NCI-H2107 (cell line): ENCODE data around the gene TSC22D1.

Experiments used
- DNase-seq: peaks from one replicate; lab custom pipeline; 2025; lab: John Stamatoyannopoulos, UW

TSC22D1 gene

GRCh38 chr13:44452418-44452817 lies 123.7 kb downstream of the TSC22D1 start:
- no peak for DNase-seq

GRCh38 chr13:44451651-44452050 lies 124.5 kb downstream of the TSC22D1 start:
- DNase-seq: no peak

GRCh38 chr13:44451126-44451525 lies 125.0 kb downstream of the TSC22D1 start:
- DNase-seq: no peak

- no peak for DNase-seq
These were observed 125.9 kb downstream of the TSC22D1 start for GRCh38 chr13:44449999-44450821.

- no peak for DNase-seq
These were observed 127.3 kb downstream of the TSC22D1 start for GRCh38 chr13:44448875-44449274.

GRCh38 chr13:44448373-44448772 lies 127.8 kb downstream of the TSC22D1 start:
- no peak for DNase-seq

GRCh38 chr13:44447783-44448321 lies 128.3 kb downstream of the TSC22D1 start:
- DNase-seq: no peak

- no peak for DNase-seq
These were observed 136.0 kb downstream of the TSC22D1 start for GRCh38 chr13:44440046-44440608.

GRCh38 chr13:44439452-44440024 lies 136.6 kb downstream of the TSC22D1 start:
- DNase-seq: no peak

GRCh38 chr13:44438234-44438579 lies 137.9 kb downstream of the TSC22D1 start:
- DNase-seq: no peak

GRCh38 chr13:44437356-44438233 lies 138.5 kb downstream of the TSC22D1 start:
- DNase-seq: no peak

- peak; percentile 85 for DNase-seq
These were observed 139.4 kb downstream of the TSC22D1 start for GRCh38 chr13:44436589-44437337.

GRCh38 chr13:44435919-44436510 lies 140.1 kb downstream of the TSC22D1 start:
- DNase-seq: no peak

- DNase-seq: peak; percentile 88
These were observed 140.8 kb downstream of the TSC22D1 start for GRCh38 chr13:44435142-44435918.

GRCh38 chr13:44434766-44435141 lies 141.4 kb downstream of the TSC22D1 start:
- DNase-seq: no peak

- DNase-seq: no peak
These were observed 142.0 kb downstream of the TSC22D1 start for GRCh38 chr13:44433863-44434765.

- DNase-seq: no peak
These were observed 143.5 kb downstream of the TSC22D1 start for GRCh38 chr13:44432650-44433049.

GRCh38 chr13:44431150-44431549 lies 145.0 kb downstream of the TSC22D1 start:
- no peak for DNase-seq

GRCh38 chr13:44429311-44429710 lies 146.8 kb downstream of the TSC22D1 start:
- DNase-seq: no peak
